DMS153 treated with DMSO at 0.1 percent for 48 hours (cell line): ENCODE data around the gene ZZZ3.
A peak's percentile ranks its signal among the peaks of the same experiment; 100 is the strongest.
"Not testable (repeated sequence)": the region's sequence is repeated elsewhere in the genome, so short reads cannot be mapped to it uniquely, and the experiment has no call there.

Experiments used
- DNase-seq: peaks from one replicate; lab custom pipeline; 2025; ENCODE audit not compliant: unreplicated experiment; lab: John Stamatoyannopoulos, UW

The ZZZ3 gene

DNA sequence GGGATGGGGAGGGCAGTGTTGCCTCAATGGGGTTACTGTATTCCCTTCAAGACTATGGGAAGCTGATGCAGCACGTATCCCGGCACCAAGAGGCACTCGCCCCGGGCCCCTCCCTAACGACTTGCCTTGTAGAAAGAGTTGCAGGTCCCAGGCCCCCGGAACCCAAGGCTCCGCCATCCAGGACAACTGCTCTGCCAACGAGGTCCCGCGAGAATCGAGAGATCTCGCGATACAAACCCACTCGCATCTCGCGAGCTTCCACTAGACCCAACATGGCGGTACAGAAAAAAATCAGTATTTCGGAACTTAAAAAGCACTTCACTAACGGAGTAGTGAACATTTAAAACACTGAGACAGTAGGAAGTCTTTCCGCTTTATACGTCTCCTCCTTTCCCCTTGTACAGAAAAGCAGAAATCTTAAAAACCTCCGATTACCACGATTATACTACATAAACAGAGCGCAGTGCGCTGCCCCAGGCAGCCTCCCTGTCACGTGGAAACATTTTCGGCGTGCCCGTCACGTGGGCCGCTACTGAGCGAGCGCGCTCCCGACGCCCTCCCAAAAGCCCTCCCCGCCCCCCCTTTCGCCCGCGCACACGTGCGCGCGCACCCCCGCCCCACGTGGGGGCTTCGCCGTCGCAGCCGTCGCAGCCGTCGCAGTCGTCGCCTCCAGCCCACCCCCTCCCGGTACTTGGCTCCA is at the start of gene ZZZ3:
TSS of gene ZZZ3 (minus strand) at position 199 of the 700 bp plus-strand sequence. CDS start 49,304 bp downstream, outside the sequence.
- peak; percentile 87 for DNase-seq

DNA sequence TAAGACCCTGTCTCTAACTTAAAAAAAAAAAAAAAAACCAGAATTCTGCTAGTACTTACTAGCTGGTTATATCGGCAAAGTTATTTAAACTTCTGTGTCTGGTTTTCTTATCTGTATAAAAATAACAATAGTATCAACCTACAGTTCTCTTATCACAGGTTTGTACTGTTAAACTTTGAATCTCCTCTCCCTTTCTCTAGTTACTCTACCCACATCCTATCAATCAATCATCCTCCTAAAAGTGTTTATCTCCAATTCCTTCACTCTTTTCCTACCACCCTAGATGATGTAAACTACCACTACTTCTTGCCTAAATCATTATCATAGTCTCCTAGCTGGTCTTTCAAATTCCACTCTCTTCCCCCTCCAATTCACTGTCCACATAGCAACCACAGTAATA is 49.6 kb upstream of the ZZZ3 start:
- no peak for DNase-seq

DNA sequence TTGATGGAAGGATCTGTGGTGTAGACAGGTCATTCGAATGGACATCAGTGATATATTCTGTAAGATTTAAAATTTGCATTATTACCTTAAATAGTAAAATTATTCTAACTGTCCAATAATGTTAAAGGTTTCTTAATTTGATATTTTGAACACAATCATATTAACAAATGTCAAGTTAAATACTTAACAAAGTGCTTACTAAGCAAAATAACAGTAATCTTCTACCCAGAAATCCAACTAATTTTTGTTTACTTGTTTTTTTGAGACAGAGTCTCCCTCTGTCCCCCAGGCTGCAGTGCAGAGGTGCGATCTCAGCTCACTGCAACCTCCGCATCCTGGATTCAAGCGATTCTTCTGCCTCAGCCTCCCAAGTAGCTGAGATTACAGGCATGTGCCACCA is 43.2 kb upstream of the ZZZ3 start:
- DNase-seq, result no peak

DNA sequence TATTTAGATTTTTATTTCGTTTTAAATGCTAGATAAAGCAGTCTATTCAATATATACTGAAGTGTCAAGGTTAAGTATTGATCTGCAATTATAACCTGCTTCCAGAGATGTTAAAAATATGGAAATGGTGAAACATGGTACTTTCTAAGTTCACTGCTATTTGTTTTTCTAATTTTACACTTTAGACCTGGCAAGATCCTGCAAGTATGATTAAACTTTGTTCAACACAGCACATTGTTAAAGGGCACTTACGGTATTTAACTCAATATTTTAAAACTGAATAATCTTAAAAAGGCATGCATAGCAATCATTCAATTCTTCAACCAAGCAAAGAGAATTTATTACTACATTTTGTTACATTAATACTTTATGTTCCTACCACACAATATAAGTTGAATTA is 35.7 kb upstream of the ZZZ3 start:
- DNase-seq, result no peak

DNA sequence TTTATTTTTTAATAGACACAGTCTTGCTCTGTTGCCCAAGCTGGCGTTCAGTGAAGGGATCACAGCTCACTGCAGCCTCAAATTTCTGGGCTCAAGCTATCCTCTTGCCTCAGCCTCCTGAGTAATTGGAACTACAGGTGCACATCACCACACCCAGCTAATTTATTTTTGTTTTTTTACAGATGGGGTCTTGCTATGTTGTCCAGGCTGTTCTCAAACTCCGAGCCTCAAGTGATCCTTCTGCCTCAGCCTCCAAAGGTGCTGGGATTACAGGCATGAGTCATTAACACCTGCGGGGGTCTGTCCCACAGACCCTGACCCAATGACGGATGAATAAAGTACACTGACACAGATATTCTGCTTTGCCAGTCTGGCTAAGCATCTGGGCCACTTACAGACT is 33.6 kb upstream of the ZZZ3 start:
- no peak for DNase-seq

DNA sequence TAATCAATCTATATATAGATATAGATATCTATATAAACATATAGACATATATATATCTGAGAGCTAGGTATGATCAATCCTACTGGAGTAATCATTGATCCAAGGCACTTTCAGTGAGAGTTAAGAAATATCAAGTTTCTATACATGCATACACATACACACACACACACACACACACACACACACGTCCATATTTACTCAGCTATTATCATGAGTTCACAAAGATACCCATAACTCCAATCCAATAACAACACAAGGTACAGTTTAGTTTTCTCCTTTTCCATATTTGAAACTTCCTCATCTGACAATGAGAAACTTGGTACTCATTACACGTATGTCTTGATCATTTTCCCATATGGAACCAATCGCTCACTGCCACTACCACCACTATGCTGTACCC is 27.3 kb upstream of the ZZZ3 start:
- DNase-seq, result no peak

DNA sequence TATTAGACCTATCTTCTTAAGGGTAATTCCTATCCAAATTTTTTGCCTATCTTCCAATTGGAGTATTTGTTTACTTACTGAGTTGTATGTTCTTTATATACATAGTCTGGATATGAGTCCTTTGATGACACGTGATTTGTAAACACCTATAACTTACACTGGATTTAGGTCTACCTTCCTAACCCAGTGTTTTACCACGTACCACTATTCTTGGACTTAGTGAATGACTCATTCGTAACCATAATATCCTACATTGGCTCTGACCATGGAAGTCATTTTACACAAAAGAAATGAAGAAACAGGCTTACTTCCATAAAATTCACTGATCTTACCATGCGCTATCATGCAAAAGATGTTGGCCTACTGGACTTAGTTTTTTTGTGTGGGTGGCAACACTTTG is 23.9 kb upstream of the ZZZ3 start:
- no peak for DNase-seq

DNA sequence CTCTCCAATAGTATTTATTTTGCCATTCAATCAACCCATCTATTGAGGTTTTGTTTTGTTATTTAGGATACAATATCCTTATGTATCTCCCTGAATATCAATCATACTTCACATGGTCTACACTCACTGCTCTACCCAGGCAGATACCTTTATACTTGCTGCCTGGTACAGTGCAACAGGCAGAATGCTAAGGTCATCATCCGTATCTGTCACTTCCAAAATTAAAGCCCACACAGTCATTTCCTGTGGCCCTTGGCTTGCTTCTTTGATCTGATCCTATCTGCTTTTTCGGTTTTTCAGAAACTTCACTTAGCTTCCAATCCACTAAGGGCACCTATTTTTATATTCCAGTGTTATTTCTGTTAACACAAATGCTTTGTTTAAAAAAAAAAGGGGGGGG is 22.3 kb upstream of the ZZZ3 start:
- no peak for DNase-seq

DNA sequence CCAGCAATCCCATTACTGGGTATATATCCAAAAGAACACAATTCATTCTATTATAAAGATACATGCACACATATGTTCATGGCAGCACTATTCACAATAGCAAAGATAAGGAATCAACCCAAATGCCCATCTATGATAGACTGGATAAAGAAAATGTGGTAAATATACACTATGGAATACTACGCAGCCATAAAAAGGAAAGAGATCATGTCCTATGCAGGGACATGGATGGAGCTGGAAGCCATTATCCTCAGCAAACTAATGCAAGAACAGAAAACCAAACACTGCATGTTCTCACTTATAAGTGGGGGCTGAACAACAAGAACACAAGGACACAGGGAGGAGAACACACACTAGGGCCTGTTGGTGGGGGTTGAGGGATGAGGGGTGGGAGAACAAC is 17.2 kb upstream of the ZZZ3 start:
- not testable (repeated sequence) for DNase-seq

DNA sequence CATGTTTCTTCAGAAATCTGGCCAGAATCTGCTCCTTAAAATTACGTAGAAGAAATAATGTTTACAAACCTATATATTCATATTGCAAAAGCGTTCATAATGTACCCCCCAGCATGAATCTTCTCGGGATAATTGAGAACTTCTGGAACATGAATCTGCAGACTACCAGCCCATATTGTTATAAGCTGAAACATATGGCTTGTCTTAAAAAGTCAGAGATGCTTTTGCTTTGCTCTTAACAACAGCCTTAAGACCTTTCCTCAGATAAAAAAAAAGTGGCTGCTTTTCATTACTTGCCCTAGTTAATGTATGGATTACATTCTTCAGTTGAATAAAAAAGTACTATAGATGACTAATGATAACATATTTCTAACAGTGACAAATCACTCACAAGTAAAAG is 15.0 kb upstream of the ZZZ3 start:
- DNase-seq, result no peak

DNA sequence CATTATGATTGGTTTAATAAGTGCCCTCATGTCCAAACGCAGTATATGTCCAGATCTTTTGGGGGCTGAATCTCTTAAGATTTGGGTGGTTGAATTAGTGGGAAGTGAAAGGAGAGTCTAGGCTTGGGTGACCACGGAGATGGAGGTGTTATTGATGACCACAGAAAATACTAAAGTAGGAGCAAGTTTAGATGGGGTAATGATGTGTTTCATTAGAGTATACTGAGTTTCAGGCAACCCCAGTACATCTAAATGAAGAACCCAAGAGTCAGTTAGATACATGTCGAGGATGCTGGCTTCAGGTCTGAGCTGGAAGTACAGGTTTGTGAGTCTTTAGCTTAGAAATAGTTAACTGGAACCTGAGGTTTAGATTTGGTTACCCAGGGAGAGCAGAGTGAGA is 6.5 kb upstream of the ZZZ3 start:
- no peak for DNase-seq

DNA sequence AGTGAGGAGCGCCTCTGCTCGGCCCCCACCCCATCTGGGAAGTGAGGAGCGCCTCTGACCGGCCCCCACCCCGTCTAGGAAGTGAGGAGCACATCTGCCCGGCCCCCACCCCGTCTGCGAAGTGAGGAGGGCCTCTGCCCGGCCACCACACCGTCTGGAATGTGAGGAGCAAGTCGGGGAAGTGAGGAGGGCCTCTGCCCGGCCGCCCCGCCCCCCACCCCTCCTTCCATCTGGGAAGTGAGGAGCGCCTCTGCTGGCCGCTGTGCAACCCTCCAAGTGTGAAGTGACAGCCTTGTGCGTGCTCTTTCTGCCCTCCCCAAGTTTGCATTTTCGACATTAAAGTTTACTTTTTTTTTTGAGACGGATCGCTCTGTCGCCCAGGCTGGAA is 5.1 kb upstream of the ZZZ3 start:
- DNase-seq, result no peak

DNA sequence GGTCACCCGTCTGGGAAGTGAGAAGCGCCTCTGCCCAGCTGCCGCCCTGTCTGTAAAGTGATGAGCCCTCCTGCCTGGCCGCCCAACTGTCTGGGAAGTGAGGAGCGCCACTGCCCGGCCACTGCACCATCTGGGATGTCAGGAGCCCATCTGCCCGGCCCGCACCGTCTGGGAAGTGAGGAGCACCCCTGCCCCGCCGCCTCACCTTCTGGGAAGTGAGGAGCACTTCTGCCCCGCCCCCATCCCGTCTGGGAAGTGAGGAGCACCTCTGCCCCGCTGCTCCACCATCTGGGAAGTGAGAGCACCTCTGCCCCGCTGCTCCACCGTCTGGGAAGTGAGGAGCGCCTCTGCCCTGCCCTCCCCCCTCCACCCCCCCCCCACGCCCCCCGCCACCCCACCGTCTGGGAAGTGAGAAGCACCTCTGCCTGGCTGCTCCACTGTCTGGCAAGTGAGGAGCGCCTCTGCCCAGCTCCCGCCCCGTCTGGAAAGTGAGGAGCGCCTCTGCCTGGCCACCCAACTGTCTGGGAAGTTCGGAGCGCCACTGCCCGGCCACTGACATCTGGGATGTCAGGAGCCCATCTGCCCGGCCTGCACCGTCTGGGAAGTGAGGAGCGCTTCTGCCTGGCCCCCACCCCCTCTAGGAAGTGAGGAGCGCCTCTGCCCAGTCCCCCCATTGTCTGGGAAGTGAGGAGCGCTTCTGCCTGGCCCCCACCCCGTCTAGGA is 4.5 kb upstream of the ZZZ3 start:
- DNase-seq, result no peak

DNA sequence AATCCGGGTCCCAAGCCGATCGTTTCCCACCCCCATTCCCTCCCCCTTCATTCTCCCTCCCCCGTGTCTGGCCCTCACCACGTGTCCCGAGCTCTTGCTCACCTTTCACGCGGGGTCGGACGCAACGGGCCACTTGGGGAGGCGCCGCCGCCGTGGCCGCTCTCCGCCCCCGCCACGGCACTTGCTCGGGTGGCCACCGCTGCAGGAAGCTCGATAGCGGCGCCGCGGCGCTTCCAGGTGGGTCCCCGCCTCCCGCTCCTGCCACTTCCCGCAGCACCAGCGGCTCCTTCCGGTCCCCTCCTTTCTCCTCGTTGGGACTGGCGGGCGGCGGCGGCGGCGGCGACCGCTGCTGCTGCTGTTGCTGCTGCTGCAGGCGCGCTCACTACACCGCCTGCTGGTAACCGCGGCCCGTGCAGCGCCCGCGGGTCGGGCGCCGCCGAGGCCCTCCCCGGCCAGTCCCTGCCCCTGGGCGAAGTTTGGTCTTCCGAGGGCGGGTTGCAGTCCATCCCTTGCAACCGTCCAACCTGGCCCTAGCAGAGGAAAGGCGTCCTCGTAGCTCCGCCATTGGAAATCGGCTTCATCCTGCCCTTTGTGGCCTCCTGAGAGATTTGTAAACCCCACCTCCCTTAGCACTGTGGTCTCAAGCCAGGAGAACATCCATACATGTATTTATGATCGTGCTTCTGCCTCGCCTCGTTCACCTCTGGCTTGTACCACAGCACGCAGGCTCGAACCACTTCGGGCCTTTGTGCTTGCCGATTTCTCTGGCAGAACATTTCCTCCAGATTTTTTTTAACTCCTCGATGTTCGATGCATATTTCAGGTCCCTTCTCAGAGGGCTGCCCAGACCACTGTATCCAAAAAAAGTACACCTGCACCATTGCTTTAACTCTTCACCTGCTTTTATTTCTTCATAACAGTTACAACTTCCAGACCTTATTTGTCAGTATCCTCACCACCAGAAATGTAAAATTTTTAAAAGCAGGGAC is 996 bp upstream of the ZZZ3 start:
- peak; percentile 76 for DNase-seq

DNA sequence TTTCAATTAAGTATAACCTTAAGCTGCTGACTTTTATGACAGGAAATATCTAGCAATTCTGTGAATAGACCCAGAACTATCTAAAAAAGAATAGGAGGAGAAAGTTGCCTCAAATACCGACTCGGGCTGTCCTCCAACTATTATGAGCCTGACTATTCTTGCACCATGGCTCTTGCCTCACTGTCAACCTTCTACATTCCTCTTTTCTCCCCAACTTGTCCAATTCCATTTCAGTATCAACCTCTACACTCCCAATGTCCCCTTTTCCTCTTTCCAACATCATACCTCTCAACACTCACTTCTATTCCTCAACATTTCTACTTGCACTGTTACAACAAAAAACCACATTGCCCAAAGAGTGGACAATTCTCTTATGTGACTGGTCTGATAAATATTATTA is 2.3 kb downstream of the ZZZ3 start:
- DNase-seq, result no peak

DNA sequence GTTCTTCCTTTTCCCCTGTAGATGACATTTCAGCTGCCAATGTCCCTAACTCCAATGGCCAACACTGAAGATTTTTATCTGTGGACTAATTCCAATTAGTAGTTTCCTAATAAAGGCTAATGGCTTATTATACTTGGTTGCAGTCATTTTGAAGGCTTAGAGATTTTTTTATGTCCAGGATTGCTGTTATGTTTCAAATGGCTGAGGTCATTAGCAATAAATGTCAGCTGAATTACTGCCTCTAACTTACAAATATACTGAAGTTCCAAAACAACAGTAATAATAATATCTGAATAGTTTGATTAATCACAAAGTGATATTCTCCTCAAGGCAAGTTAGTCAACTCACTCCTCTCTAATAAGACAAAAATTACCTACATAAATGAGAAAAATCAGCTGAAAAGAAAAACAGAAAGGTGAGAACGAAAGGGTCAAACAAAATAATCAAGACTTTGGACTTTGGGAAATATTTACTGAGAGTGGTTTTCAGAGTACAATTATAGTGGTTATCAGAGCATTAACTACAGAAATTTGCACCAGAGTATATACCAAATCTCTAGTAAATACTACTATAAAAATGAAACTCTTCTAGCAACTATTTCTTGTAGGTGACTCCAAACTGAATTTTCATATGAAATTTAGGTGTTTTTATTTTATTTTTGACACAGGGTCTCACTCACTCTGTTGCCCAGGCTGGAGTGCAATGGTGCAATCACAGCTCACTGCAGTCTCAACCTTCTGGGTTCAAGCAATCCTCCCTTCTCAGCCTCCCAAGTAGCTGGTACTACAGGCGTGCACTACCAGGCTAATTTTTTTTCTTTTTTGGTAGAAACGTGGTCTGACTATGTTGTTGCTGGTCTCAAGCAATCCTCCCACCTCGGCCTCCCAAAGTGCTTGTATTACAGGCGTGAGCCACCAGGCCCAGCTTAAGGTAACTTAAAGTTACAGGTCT is 3.5 kb downstream of the ZZZ3 start:
- DNase-seq, result no peak

DNA sequence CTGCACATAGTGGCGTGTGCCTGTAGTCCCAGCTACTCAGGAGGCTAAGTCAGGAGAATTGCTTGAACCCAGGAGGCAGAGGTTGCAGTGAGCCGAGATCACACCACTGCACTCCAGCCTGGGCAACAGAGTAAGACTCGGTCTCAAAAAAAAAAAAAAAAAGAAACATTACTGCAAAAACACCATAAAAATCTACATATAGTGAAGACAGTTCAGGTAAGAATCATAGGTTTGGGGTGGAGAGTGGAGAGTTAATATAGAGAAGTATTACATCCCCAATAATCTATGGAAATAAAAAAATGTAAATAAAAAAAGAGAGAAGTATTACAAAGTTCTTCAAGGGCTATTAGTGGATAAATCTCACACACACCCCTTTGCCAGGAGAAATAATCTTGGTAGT is 7.7 kb downstream of the ZZZ3 start:
- DNase-seq, result not testable (repeated sequence)

DNA sequence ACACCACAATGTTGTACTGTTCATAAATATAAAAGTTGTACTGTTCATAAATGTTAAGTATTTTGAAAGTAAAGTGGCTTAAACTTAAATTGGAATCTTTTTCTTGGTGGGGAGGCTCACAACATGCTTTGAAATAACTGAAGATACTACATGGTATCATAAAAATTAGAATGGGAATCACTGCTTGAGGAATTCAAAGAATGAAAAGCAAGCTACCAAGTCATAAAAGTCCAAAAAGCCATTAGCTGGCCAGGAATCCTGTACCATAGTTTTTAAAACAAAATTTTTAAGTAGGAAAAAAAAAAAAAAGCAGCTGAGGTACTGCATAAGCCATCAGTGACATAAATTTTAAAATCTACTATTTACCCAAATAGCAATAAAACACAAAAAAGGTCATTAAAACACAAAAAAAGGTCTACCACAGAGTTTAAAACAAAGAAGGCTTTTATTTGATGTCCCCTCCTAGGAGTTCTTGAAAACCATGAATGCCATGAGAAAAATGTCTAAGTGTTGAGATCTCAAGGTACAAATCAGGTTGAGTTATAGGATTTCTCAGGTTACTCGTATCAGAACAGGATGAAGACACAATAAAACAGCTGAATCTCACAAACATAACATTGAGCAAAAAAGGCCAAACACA is 8.6 kb downstream of the ZZZ3 start:
- no peak for DNase-seq

DNA sequence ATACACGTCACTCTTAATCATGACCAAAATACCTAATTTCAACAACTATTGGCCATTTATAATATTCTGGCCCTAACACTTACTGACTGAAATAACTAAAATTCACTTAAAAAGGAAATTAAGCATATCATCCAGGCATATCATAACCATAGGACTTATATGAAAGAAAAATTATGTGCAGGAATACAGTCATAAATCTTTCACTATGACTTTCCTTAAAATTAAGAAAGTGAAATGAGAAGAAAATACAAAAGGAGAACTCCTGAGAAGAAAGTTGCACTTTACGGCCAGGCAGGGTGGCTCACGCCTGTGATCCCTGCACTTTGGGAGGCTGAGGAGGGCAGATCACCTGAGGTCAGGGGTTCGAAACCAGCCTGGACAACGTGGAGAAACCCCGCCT is 9.4 kb downstream of the ZZZ3 start:
- no peak for DNase-seq

DNA sequence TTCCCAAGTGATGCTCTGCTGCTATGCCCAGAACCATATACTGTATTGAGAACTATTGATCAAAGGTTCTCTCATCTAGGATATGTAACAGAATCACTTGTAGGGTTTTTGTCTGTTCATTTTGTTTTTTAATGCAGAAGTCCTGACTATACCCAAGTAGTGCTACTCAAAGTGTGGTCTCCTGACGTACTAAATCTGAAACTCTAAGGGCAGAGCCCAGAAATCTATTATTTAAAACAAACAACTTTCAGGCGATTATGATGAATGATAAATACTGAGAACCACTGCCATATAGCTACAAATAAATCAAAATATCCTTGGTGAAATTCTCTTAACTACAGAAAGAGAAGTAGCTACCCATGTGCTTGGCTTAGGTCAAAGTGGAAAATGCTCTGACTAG is 10.1 kb downstream of the ZZZ3 start:
- no peak for DNase-seq
